Activated CD4-positive, alpha-beta T cell treated with anti-CD3 and anti-CD28 coated beads, Interleukin-2, Interleukin-4, amounts not matched to agents 100 ng/mL and 50 ng/mL, durations not matched to agents 16 hours and 8 hours (primary cell): ENCODE data around the gene AGPAT3.
"Not testable (repeated sequence)": the region's sequence is repeated elsewhere in the genome, so short reads cannot be mapped to it uniquely, and the experiment has no call there.

ENCODE experiments used
- DNase-seq: peaks from one replicate; pipeline ENCODE4 v3.0.0-alpha.2; 2020; ENCODE audit warnings: low spot score

The AGPAT3 gene

DNA sequence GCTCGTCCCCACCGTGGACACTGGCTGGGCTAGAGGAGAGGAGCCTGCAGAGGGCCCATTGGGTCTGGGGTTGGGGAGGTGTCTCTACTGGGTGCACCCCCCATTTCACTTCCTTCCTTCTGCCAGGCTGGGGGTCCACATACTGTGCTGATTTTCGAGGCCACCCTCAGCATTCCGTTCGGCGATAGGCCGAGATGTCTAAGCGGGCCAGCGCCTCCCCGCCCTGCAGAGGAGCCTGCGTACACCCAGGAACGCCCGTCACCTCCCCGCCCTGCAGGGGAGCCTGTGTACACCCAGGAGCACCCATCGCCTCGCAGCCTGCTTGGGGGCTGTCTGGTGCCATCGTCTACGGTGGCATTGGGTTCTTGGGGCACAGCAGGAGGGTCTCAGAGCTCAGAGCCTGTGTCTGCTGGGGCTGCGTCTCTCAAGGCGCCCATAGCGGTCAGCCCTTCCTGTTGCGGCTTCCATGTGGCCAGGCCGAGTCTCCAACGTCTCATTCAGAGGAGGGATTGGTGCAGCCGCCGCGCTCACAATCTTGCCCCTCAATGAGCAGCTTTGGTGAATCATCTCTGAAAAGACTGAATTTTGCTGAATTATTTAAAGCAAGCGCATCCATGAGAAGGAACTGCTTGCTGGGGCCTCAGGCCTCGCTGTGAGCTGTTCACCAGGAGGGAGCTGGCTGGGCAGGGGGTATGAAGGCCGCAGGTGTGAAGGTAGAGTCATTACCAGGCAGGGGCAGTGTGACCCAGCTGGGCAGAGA lies 30.7 kb upstream of the AGPAT3 start:
- no peak for DNase-seq

DNA sequence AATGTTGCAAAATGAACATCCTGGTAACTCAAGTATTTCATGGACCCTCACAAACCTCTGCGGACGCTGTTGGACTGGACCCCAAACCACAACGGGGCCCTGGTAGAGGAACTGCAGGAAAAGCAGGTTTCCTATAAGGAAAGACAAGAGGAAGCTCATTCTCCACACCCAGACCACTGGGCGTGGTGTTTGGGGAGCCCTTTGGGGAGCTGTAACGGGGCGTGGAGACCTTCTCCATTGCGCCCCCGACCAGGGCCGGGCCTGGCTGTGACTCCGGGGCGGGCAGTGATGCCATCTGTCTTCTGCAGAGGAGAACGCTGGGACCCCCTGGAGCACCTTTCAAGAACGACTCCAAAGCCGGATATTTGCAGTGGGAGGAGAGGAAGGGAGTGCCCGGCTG lies 30.0 kb upstream of the AGPAT3 start:
- DNase-seq: no peak

DNA sequence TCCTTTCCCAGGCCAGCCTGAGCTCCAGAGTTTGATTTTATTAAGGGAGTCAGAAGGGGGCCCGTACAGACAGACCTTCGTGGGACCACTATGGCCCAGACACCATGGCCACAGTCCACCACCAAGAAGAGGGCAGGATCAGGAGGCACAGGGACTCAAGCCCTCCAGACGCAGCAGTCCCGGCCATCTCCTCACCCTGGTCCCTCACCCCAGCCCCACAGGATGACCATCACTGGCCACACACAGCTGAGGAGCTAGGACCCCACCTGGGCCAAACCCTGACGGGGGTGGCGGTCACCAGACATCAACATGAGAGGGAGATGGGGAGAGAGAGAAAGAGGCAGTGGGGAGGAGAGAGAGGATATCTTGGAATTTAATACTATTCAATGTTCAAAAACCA lies 29.2 kb upstream of the AGPAT3 start:
- no peak for DNase-seq

DNA sequence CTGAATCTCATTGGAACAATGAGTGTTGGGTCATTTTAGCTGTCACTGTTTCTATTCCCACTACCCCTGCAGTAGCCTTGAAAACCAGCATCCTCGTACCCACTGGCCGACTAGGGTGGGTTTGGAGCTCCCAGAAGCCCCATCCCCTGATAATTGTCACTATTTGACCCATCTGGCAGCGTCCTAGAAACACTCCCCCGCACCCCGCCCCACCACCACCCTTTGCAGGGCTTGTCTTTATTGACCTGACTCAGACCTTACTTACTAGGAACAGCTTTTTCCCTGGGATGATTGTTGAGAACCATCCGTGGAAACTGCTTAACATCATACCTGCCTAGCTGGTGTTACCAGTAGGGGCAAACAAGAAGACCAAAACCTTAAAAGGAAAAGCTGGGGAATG lies 28.4 kb upstream of the AGPAT3 start:
- no peak for DNase-seq

DNA sequence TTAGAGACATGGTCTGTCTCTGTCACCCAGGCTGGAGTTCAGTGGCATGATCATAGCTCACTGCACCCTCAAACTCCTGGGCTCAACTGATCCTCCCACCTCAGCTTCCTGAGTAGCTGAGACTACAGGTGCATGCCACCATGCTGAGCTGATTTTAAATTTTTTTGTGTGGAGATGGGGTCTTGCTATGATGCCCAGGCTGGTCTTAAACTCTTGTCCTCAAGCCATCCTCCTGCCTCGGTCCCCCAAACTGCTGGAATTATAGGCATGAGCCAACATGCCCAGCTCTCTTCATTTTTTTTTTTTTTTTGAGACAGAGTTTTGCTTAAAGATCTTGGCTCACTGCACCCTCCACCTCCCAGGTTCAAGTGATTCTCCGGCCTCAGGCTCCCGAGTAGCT lies 24.8 kb upstream of the AGPAT3 start:
- no peak for DNase-seq

DNA sequence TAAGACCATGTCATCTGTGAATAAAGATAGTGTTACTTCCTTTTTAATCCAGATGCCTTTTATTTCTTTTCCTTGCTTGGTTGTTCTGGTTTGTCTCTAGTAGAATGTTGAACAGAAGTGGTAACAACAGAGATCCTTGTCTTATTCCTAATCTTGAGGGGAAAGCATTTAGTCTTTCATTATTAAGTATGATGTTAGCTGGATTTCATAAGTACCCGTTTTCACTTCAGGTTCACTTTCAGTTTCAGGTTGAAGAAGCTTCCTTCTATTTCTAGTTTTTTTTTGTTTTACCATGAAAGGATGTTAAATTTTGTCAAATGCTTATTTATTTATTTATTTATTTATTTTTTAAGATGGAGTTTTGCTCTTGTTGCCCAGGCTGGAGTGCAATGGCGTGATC lies 22.3 kb upstream of the AGPAT3 start:
- peak; percentile 52 for DNase-seq

DNA sequence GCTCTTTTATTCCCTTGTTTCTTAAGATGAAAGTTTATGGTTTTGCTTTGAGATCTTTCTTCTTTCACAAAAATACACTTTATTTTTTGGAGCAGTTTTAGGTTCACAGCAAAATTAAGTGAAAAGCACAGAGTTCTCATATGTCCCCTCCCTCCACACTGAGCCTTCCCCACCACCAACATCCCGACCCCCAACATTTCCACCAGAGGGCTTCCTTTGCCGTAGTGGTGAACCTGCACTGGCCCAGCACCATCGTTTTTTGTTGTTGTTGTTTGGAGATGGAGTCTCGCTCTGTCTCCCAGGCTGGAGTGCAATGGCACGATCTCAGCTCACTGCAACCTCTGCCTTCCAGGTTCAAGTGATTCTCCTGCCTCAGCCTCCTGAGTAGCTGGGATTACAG lies 20.1 kb upstream of the AGPAT3 start:
- not testable (repeated sequence) for DNase-seq

DNA sequence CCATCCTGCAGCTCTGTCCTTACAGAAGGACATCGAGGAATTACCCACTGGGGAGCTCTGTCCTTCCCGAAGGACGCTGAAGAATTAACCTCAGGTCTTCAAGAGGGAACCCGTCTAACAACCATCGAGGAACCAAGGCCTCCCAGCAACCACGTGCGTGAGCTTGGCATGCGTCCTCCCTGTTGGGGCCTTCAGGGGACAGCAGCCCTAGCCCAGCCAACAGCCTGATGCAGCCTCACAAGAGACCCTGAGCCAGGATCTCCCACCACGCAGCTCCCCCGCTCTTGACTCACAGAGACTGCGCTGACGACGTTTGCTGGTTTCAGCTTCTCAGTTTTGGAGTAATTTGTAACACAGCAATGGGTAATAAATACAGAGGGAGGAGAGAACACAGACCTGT lies 19.6 kb upstream of the AGPAT3 start:
- DNase-seq: no peak

DNA sequence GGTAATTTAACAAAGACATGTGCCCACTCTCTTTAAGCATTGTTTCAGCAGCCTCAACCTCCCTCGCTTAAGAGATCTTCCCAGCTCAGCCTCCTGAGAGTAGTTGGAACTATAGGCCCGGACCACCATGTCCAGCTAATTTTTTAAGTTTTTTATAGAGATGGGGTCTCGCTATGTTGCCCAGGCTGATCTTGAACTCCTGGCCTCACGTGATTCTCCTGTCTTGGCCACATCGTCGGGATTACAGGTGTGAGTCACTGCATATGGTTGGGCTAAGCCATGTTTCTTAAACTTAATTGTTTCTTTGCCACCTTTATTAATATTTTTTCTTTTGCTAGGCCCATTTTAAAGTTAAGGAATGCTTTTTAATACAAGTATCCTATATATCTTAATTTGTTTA lies 18.6 kb upstream of the AGPAT3 start:
- no peak for DNase-seq

DNA sequence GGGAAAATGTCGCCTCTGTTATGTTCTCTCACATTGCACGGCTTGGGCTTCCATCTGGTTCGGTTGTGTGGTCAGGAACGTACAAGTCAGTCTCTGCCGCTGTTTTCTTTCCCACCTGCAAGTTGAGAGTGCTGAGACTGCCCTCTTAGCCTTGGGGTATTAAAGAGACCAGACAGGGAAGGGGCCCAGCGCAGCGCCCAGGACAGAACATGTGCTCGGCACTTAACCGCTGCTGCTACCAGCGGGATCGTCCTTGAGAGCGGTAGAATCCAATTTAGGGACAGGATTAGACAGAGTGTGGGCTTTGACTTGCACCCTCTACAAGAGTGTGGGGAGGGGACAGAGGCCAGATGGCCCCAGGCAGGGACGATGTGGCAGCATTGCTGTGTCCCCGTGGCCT lies 17.7 kb upstream of the AGPAT3 start:
- DNase-seq: no peak

DNA sequence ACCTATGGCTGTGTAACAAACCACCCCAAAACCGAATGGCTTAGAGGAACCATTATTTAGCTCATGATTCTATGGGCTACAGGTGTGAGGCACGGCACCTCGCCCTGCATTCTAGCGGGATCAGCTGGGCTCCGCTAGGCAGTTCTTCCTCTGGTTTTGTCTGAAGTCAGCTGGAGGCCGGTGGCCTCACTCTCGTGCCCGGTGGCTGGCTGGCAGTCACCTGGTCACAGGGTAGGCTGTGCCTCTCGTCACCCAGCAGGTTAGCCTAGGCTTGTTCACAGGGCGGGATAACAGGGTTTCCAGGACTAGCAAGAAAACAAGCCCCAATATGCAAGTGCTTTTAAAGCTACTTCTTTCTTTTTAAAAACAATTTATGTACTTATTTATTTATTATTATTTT lies 16.3 kb upstream of the AGPAT3 start:
- no peak for DNase-seq

DNA sequence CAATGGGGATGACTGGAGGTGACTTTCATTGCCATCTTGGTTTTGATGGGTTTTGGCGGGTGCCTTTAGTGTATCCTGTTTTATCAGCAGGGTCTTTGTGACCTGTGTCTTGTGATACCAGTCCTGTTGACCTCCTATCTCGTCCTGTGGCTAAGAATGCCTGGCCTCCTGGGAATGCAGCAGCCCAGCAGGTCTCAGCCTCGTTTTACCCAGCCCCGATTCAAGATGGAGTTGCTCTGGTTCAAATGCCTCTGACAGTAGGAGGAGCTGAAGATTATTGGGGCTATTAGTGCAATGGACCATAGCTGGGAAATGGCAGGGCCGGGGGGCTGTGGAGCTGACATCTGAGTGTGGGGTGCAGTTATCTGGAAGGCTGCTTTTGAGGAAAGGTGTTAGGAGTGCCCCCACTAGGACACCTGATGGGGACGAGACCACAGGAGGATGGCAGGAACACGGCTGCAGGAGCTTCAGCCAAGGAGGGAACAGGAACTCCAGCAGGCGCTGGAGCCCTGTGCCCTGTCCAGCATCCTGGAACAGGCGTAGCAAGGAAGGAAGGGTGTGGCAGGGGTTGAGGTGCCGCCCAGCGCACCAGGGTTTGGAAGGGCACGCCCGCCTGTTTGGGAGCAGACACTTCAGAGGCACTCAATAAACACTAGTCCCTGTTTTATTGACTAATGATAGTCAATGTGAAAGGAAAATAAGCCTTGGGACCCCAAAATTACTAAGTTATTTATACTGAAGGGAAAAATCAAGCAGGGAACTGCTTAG lies 15.3 kb upstream of the AGPAT3 start:
- DNase-seq: no peak

DNA sequence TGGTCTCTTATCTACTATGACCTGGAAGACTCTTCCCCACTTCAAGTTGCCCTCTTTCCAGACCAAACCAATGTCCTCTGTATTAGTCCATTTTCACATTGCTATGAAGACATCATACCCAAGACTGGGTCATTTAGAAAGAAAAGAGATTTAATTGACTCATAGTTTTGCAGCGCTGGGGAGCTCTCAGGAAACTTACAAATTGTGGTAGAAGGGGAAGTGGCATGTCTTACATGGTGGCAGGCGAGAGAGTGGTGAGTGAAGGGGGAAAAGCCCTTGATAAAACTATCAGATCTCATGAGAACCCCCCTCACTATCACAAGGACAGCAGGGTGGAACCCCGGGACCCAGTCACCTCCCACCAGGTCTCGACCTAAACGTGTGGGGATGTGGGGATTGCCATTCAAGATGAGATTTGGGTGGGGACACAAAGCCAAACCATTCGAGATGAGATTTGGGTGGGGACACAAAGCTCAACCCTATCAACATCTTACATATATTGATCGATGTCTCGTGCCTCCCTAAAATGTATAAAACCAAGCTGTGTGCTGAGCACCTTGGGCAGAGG lies 14.2 kb upstream of the AGPAT3 start:
- DNase-seq: no peak

DNA sequence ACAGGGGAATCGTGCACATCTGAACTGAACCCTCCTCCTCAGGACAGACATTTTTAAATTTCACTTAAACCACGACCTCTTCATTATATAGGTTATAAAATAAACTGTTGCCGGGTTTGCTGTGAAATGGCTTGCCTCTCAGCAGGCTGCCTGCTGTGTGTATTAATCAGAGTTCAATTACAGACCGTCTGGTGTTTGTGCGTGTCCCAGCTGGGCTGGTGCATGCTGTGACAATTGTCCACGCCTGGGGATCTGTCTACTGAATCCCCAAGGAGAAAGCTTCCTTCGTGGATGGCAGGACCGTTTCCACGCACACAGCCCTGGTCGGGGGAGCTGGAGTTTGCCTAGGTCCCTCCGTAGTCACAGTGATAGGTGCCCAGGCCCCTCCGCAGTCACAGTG lies 13.4 kb upstream of the AGPAT3 start:
- no peak for DNase-seq

DNA sequence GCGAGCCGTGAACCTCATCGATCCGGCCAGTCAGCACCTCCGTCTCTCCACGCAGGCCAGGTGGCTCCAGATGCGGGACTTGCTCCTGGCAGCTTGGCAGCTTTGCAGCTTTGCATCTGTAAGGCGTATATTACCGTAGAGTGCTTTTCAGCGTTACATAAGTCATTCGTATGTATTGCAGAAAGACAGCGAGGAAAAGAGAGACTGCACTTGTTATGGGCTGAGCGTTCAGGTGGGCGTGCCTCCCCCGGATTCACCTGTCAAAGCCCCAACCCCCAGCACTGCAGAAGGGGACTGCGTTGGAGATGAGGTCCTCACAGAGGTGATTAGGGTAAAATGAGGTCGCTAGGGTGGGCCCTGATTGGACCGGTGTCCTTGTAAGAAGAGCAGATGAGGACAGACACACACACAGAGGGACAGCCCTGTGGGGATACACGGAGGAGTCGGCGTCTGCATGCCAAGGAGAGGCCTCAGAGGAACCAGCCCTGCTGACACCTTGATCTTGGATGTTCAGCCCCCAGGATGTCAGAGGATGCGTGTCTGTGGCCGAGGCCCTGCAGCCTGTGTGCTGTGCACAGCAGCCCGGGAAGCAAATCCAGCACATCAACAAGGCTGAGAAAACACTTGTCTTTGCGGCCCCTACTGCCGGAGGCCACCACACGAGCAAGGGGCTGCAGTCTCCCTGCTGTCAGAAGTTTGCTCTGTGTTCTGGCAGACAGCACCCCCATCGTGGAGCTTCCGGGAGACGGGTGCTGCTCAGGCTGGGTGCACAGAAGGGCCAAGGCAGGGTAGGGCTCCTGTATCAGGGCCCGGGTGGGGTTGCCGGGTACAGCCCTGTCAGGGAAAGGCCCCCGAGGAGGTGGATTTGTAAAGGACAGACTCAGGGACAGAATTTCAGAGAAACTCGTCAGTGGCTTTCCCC lies 10.9 kb upstream of the AGPAT3 start:
- no peak for DNase-seq

DNA sequence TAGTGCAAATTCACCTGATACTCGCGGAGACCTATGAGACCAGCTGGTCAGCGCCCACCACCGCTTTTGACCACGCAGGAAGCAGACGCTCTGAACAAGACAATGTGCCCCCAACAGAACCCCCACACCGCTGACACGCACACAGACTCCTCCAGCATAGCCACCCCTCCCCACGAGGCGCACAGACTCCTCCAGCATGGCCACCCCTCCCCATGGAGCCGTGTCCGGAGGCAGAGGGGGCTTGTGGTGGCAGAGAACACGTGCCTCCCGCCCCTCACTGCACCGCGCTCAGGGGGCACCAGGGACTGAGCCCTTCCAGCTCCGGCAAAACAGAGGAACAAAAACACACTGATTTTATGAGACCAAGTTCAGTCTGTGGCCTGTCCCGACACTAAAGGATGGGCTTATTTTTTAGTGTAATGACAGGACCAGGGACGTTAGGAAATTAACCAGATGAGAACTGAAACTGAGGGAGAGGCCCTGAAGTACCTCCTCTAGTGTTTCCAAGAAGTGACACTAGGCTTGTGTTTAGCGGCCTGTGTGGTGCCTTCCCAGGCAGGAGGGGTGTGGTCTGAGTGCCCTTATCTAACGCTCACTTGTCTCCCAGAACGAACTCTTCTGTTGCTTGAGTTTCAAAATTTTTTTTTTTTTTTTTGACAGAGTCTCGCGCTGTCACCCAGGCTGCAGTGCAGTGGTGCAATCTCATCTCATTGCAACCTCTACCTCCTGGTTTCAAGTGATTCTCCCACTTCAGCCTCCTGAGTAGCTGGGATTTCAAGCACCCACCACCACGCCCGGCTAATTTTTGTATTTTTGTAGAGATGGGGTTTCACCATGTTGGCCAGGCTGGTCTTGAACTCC lies 10.0 kb upstream of the AGPAT3 start:
- peak; percentile 87 for DNase-seq

DNA sequence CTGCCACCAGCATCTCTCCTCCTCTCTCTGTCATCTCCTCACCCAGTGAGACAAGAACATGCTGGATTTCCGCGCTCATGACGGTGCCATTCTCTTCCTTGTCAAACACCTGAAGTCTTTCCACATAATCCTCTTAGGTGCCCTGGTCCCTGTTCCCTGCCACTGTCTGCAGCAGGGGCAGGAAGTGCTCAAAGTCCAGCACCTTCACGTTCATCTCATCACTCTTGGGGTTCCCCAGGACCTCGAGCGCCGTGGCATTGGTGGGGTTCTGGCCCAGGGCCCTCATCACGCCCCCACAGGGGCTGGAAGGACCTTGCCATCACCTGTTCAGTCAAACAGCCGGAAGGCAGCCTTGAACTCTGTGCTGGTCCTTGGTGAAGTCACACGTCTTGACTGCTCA lies 9.1 kb upstream of the AGPAT3 start:
- DNase-seq: no peak

DNA sequence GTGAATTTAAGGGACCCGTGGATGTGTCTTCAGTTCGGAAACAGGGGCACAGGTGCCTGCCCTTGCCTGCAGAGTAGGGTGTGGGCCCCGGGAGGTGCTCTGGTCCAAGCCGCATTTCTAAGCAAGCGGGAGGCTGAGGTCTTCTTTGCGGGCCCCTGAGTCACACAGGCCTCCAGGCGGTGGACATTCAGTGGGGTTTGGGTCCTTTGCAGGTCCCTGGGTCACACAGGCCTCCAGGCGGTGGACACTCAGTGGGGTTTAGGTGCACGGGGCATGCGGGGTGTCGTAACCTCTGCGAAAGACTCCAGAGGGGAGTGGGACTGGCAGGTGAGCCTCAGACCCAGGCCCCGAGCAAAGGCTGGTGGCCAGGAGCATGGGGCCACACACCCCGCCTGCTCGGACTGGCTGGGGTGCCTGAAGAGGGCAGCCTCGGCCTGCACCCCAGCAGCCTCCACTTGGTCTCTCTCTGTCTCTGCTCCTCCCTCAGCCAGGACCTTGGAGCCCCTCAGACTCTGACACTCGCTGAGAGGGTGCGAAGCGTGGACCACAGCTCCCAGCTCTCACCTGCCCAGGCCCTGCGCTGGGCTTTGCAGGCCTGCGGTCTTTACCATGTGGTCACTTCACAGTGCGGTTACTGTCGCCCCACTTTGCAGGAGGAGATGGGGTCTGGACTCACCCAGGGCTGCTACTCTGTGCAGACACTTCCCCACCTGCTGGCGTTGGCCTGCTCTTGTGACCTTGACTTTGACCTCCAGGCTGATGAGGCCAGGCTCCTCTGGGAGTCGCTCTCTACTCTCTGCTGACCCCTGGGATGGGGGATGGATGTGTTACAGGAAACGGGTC lies 6.0 kb upstream of the AGPAT3 start:
- DNase-seq: no peak

DNA sequence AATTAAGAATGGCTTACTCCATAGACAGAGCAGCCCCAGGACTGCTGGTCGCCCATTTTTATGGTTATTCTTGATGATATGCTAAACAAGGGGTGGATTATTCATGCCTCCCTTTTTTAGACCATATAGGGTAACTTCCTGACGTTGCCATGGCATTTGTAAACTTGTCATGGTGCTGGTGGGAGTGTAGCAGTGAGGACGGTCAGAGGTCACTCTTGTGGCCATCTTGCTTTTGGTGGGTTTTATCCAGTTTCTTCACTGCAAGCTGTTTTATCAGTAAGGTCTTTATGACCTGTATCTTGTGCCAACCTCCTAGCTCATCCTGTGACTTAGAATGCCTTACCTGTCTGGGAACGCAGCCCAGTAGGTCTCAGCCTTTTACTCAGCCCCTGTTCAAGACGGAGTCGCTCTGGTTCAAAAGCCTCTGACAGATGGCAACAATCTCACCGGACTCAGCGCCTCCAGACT lies 5.2 kb upstream of the AGPAT3 start:
- DNase-seq: no peak

DNA sequence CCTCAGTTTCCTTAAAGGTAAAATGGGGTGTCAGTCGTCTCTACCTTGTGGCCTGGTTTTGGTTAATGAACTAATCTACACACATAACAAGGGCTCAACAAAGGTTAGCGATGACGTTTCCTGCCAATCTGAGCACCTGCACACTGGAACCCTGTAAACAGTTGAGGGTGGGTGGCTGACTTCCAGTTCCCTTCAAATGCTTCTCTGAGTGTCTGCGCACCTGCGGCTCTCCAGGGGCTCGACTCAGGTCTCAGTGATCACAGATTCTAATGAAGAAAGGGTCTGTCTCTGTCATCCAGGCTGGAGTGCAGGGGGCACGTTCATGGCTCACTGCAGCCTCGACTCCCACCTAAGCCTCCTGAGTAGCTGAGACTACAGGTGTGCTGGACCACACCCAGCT lies 3.3 kb upstream of the AGPAT3 start:
- DNase-seq: no peak
